HepG2 (cell line): ENCODE data around the gene CD99L2. TPM values are rescaled to one million over a fixed set of nuclear protein-coding genes. Genes with fewer than 3 reads are reported as not detected.

Experiments used
- ATAC-seq: fragments of 200-7000 bp; cut with Tn5 transposase; 3 replicates; pipeline ENCODE4 v1.9.1; 2020; ENCODE audit warnings: mild to moderate bottlenecking, moderate library complexity
- BruUV-seq: library from RNA; stranded (reverse); fragments of 400-500 nt; replicated peaks from 2 replicates; lab custom pipeline; 2021; lab: Mats Ljungman, UMichigan
- CTCF ChIA-PET: fragments of 300-600 bp; formaldehyde crosslinking; extraction: SDS; loops from one replicate; lab custom pipeline; 2021; ENCODE audit warnings: low total read pairs, inconsistent platforms, low intra/inter-chr PET ratio; lab: Yijun Ruan, JAX
- POLR2A ChIA-PET: fragments of 350-600 bp; sonication (Branson Sonifier 250); formaldehyde crosslinking; loops from one replicate; lab custom pipeline; 2020; ENCODE audit warnings: antibody characterized with exemption, inconsistent platforms; lab: Yijun Ruan, JAX
- DNase-seq: peaks from one replicate; pipeline ENCODE4 v3.0.0-alpha.2; 2015; ENCODE audit warnings: low spot score
- FAIRE-seq: peaks from 3 replicates; lab custom pipeline; 2011; peaks lifted over from hg19 to GRCh38; lab: Jason Lieb, UNC
- H2AFZ ChIP-seq: one replicate; pipeline ENCODE4 v1.6.1; 2011; ENCODE audit warnings: low read length, inconsistent platforms
- H3K27ac ChIP-seq: fragments of 300-600 bp; 3 replicates; pipeline ENCODE4 v1.8.0; 2011; ENCODE audit warnings: mixed run types, mild to moderate bottlenecking, mixed read lengths, low read length, inconsistent platforms; ENCODE audit not compliant: insufficient read depth; ENCODE audit errors: extremely low read length
- H3K27me3 ChIP-seq, 2 experiments: fragments of 200-600 bp in 1 of 2; 2 replicates in 1 of 2; 3 replicates in 1 of 2; pipeline versions ENCODE4 v1.6.0 to v1.8.0; 2011; ENCODE audit warnings: low read length in 2 of 2, mild to moderate bottlenecking in 2 of 2, moderate library complexity in 2 of 2, inconsistent platforms in 1 of 2; ENCODE audit not compliant: insufficient read depth in 2 of 2, control insufficient read depth in 1 of 2
- H3K36me3 ChIP-seq, 2 experiments: fragments of 200-600 bp in 1 of 2; replicated peaks in 1 of 2; 2 replicates in 1 of 2; 3 replicates in 1 of 2; pipeline versions ENCODE4 v1.5.1 to v1.8.0; 2011; ENCODE audit warnings: low read length in 2 of 2, inconsistent platforms in 1 of 2; ENCODE audit not compliant: insufficient read depth in 2 of 2, control insufficient read depth in 1 of 2
- H3K4me1 ChIP-seq: 2 replicates; pipeline ENCODE4 v1.5.1; 2012; ENCODE audit warnings: low read length, inconsistent platforms; ENCODE audit not compliant: insufficient read depth
- H3K4me2 ChIP-seq: 2 replicates; pipeline ENCODE4 v1.6.0; 2011; ENCODE audit warnings: low read depth, low read length, inconsistent platforms
- H3K4me3 ChIP-seq, 3 experiments: fragments of 200-600 bp in 1 of 3; sonication (generic), shearing (Covaris generic) in 1 of 3; replicated peaks in 1 of 3; 2 replicates each; pipeline ENCODE4 v1.5.1; 2011 to 2016; ENCODE audit warnings: low read length in 3 of 3, inconsistent platforms in 2 of 3, low read depth in 2 of 3, mild to moderate bottlenecking in 2 of 3, control low read depth in 1 of 3, mixed read lengths in 1 of 3; ENCODE audit not compliant: insufficient read depth in 1 of 3
- H3K79me2 ChIP-seq: one replicate; pipeline ENCODE4 v1.6.1; 2011; ENCODE audit warnings: low read length, inconsistent platforms; ENCODE audit not compliant: insufficient read depth
- H3K9ac ChIP-seq: 2 replicates; pipeline ENCODE4 v1.6.0; 2011; ENCODE audit warnings: mild to moderate bottlenecking, low read depth, low read length, inconsistent platforms; ENCODE audit not compliant: insufficient read depth
- H3K9me3 ChIP-seq: 2 replicates; pipeline ENCODE4 v1.5.1; 2012; ENCODE audit warnings: mild to moderate bottlenecking, low read length
- H4K20me1 ChIP-seq: 2 replicates; pipeline ENCODE4 v1.6.0; 2011; ENCODE audit warnings: inconsistent platforms, mild to moderate bottlenecking, low read length, moderate library complexity; ENCODE audit not compliant: insufficient read depth
- CBX1 ChIP-seq: IDR thresholded peaks from one replicate; pipeline ENCODE4 v1.6.1; 2016; ENCODE audit warnings: antibody characterized with exemption, low read depth
- CEBPZ ChIP-seq: IDR thresholded peaks from 2 replicates; pipeline ENCODE4 v1.6.1; 2012; ENCODE audit warnings: low read length, improper control_type of control experiment
- GATAD1 ChIP-seq: IDR thresholded peaks from 2 replicates; pipeline ENCODE4 v1.6.1; 2016; ENCODE audit warnings: missing genetic modification reagents, missing compliant biosample characterization
- NCOA1 ChIP-seq: sonication (generic); formaldehyde crosslinking; IDR thresholded peaks from 2 replicates; pipeline ENCODE4 v1.9.0; 2021; ENCODE audit warnings: missing genetic modification reagents
- PPARG ChIP-seq: conservative IDR thresholded peaks from 2 replicates; pipeline ENCODE4 v1.6.1; 2016; ENCODE audit warnings: missing biosample characterization, missing genetic modification reagents
- SRF ChIP-seq: IDR thresholded peaks from 2 replicates; pipeline ENCODE4 v1.6.1; 2011; ENCODE audit warnings: mild to moderate bottlenecking, low read depth, low read length, moderate library complexity
- SYNCRIP ChIP-seq: fragments of 200-400 bp; formaldehyde crosslinking; IDR thresholded peaks from 2 replicates; pipeline ENCODE4 v1.6.1; 2018; ENCODE audit warnings: mild to moderate bottlenecking, low read depth, low read length; ENCODE audit not compliant: insufficient read depth
- ZNF430 ChIP-seq: sonication (generic); formaldehyde crosslinking; IDR thresholded peaks from 2 replicates; pipeline ENCODE4 v1.9.0; 2021; ENCODE audit warnings: mild to moderate bottlenecking, missing genetic modification reagents
- ZNF562 ChIP-seq: sonication (generic); formaldehyde crosslinking; IDR thresholded peaks from 2 replicates; pipeline ENCODE4 v1.8.0; 2022; ENCODE audit warnings: missing genetic modification reagents, borderline replicate concordance
- ZNF792 ChIP-seq: IDR thresholded peaks from 2 replicates; pipeline ENCODE4 v1.6.1; 2016
- WGBS: methylation state at CpG from one replicate; pipeline ENCODE4 v1.1.6; 2017; ENCODE audit warnings: low lambda C conversion rate; 5-methylcytosine and 5-hydroxymethylcytosine counted together
- in situ Hi-C: cut with HindIII; loops from 2 replicates; pipeline ENCODE4 v1.10.0; 2017; ENCODE audit warnings: low pct_unique_long_range_greater_than_20kb; ENCODE audit not compliant: extremely low pct_ligation_motif_present
- intact Hi-C: fragments of 100-400 bp; cut with micrococcal nuclease; formaldehyde crosslinking; loops from one replicate; pipeline ENCODE4 v1.10.0; 2022; ENCODE audit not compliant: unreplicated experiment
- polyA plus RNA-seq, 8 experiments: library from polyadenylated mRNA; depleted of rRNA in 3 of 8; stranded (reverse) in 7 of 8; unstranded in 1 of 8; fragments of >200 nt; fragmentation: Illumina TruSeq in 4 of 8; extraction: Trizol in 4 of 8; gene quantifications; 2 replicates each; pipeline versions ENCODE4 v1.2.1 to v1.2.3, GENCODE V29; 2011 to 2016; ENCODE audit warnings: low read depth in 4 of 8, missing spikeins in 1 of 8, mixed read lengths in 1 of 8; ENCODE audit not compliant: insufficient read depth in 1 of 8
- total RNA-seq, 5 experiments: library from RNA; depleted of rRNA; stranded (reverse); fragments of >200 nt; fragmentation: Illumina TruSeq; extraction: Trizol; gene quantifications; 2 replicates each; pipeline ENCODE4 v1.2.3, GENCODE V29; 2016; ENCODE audit warnings: low read depth in 1 of 5
- TF ChIP-seq, protein P1 (sequence below): sonication (generic); formaldehyde crosslinking; IDR thresholded peaks from 2 replicates; pipeline ENCODE4 v1.4.0; 2020; ENCODE audit warnings: missing genetic modification reagents
- TF ChIP-seq, protein P2 (sequence below): sonication (generic); formaldehyde crosslinking; IDR thresholded peaks from one replicate; pipeline ENCODE4 v1.5.1; 2020; ENCODE audit warnings: mild to moderate bottlenecking, missing genetic modification reagents; ENCODE audit errors: not compliant biosample characterization

The CD99L2 gene
- total and polyA plus RNA-seq, 2 of the 13 experiments (the other 11 are each of a cell fraction or from before 2014, with no cell fraction given), result 6.9 to 7.6 TPM

DNA sequence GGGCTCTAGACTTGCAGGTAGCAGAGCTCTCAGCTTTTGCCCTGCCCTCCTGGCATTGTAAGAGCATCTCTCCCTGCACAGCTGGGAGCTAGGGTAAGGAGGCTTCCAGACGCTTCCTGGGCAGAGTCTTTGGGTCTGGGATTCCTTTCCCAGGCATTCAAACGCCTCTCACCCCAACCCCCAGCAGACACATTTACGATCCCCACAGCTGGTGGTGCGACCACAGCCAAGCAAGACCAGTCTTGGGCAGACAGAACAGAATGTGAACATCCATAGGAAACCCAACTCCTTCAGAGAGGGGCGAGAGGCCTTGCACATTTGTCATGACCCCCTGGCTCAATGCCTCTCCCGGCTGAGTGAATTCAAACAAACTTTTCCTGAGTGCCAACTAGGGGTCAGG, 38.1 kb upstream of the CD99L2 start:
- H3K9ac ChIP-seq, result no peak overlapping the region
- in situ Hi-C loops, result no loop called here
- no peaks in the 10 kb centered on the region for H3K9me3 ChIP-seq
- TF ChIP-seq CBX1 (no peak), PPARG (no peak), ZNF430 (CRISPR knock-in tag) (no peak), SYNCRIP (no peak), CEBPZ (no peak), ZNF562 (no peak), SRF (no peak), NCOA1 (CRISPR knock-in tag) (no peak), ZNF792 (CRISPR knock-in tag) (no peak), GATAD1 (CRISPR knock-in tag) (no peak)
- TF ChIP-seq, protein P1, sequence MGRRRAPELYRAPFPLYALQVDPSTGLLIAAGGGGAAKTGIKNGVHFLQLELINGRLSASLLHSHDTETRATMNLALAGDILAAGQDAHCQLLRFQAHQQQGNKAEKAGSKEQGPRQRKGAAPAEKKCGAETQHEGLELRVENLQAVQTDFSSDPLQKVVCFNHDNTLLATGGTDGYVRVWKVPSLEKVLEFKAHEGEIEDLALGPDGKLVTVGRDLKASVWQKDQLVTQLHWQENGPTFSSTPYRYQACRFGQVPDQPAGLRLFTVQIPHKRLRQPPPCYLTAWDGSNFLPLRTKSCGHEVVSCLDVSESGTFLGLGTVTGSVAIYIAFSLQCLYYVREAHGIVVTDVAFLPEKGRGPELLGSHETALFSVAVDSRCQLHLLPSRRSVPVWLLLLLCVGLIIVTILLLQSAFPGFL, result no peak
- TF ChIP-seq, protein P2, sequence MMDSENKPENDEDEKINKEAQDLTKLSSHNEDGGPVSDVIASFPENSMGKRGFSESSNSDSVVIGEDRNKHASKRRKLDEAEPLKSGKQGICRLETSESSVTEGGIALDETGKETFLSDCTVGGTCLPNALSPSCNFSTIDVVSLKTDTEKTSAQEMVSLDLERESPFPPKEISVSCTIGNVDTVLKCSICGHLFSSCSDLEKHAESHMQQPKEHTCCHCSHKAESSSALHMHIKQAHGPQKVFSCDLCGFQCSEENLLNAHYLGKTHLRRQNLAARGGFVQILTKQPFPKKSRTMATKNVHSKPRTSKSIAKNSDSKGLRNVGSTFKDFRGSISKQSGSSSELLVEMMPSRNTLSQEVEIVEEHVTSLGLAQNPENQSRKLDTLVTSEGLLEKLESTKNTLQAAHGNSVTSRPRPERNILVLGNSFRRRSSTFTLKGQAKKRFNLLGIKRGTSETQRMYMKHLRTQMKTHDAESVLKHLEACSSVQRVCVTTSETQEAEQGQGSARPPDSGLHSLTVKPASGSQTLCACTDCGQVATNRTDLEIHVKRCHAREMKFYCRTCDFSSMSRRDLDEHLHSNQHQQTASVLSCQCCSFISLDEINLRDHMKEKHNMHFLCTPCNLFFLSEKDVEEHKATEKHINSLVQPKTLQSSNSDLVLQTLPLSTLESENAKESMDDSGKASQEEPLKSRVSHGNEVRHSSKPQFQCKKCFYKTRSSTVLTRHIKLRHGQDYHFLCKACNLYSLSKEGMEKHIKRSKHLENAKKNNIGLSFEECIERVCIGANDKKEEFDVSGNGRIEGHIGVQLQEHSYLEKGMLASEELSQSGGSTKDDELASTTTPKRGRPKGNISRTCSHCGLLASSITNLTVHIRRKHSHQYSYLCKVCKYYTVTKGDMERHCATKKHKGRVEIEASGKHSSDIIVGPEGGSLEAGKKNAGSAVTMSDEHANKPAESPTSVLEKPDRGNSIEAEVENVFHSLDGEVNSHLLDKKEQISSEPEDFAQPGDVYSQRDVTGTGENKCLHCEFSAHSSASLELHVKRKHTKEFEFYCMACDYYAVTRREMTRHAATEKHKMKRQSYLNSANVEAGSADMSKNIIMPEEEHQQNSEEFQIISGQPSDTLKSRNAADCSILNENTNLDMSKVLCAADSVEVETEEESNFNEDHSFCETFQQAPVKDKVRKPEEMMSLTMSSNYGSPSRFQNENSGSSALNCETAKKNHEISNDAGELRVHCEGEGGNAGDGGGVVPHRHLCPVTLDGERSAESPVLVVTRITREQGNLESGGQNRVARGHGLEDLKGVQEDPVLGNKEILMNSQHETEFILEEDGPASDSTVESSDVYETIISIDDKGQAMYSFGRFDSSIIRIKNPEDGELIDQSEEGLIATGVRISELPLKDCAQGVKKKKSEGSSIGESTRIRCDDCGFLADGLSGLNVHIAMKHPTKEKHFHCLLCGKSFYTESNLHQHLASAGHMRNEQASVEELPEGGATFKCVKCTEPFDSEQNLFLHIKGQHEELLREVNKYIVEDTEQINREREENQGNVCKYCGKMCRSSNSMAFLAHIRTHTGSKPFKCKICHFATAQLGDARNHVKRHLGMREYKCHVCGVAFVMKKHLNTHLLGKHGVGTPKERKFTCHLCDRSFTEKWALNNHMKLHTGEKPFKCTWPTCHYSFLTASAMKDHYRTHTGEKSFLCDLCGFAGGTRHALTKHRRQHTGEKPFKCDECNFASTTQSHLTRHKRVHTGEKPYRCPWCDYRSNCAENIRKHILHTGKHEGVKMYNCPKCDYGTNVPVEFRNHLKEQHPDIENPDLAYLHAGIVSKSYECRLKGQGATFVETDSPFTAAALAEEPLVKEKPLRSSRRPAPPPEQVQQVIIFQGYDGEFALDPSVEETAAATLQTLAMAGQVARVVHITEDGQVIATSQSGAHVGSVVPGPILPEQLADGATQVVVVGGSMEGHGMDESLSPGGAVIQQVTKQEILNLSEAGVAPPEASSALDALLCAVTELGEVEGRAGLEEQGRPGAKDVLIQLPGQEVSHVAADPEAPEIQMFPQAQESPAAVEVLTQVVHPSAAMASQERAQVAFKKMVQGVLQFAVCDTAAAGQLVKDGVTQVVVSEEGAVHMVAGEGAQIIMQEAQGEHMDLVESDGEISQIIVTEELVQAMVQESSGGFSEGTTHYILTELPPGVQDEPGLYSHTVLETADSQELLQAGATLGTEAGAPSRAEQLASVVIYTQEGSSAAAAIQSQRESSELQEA (CRISPR knock-in tag), result no peak
- H3K4me2 ChIP-seq, result no peak overlapping the region
- no peaks in the 10 kb centered on the region for H4K20me1 ChIP-seq
- intact Hi-C loops, result no loop called here
- POLR2A ChIA-PET, result no interaction called here
- ATAC-seq (no peak), DNase-seq (no peak), FAIRE-seq (no peak)
- no peaks in the 10 kb centered on the region for H3K79me2 ChIP-seq
- no peak overlapping the region for H2AFZ ChIP-seq
- no peak overlapping the region for H3K4me3 ChIP-seq
- no TSS peak for BruUV-seq
- WGBS, result 0% methylated on average over 4 of the region's 6 CpGs
- no peaks in the 10 kb centered on the region for H3K4me1 ChIP-seq
- H3K27ac ChIP-seq, result no peak overlapping the region
- H3K27me3 ChIP-seq, result no peaks in the 10 kb centered on the region; a peak in 2 of 5 replicates
- H3K36me3 ChIP-seq, result no peaks in the 10 kb centered on the region
- CTCF ChIA-PET, result no interaction called here
